IPS-18c (cell line): Measurements from ENCODE around the gene C16orf90.
"Not testable (repeated sequence)": the region's sequence is repeated elsewhere in the genome, so short reads cannot be mapped to it uniquely, and the experiment has no call there.

Experiments used
- H3K4me3 ChIP-seq: 2 replicates; pipeline ENCODE4 v1.7.0; 2013; ENCODE audit warnings: low read depth, mild to moderate bottlenecking, low read length, moderate library complexity; ENCODE audit not compliant: insufficient read depth
- H3K9me3 ChIP-seq: one replicate; pipeline ENCODE4 v1.6.1; 2013; ENCODE audit warnings: mild to moderate bottlenecking, low read length, moderate library complexity; ENCODE audit not compliant: control insufficient read depth, insufficient read depth

C16orf90 gene

DNA sequence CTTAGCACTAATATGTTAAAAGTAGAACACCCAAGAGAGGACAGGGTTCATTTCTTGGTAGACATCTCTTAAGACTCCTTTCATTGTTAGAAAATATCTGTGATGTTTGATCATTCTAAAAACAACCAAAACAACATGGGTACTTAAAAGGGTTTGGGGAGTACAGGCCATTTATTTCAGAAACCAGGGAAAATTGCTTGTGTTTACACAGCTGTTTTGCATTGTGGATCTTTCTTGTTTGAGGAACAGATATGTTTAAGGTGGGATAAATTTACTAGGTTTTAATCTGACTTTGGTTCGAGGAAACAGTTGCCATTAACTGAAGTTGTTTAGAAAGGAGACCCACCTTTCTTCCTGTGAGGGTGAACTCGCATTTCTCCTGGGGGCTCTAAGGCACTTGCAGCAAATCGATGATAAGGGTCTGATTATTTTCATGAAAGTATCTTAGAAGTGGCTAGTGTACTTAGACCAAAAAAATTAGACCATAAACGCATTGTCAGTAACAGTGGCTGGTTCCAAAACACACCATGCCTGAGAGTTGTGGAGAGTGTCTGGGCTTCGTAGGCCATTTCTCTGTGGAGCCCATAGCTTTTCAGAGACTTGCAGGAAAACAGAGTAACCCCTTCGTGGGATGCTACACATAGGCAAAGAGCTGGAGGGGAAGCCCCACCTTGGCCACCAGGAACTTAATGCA lies 23.1 kb upstream of the C16orf90 start:
- Histone ChIP-seq H3K9me3 (peaks cover 3% of the 10 kb centered on the region), H3K4me3 (no peak overlapping the region)

GRCh38 chr16:3515897-3516296 lies 20.6 kb upstream of the C16orf90 start:
- Histone ChIP-seq H3K4me3 (no peak overlapping the region), H3K9me3 (peaks cover 3% of the 10 kb centered on the region)

GRCh38 chr16:3514621-3515020 lies 19.3 kb upstream of the C16orf90 start:
- H3K4me3 ChIP-seq = no peak overlapping the region
- H3K9me3 ChIP-seq = peaks cover 3% of the 10 kb centered on the region

DNA sequence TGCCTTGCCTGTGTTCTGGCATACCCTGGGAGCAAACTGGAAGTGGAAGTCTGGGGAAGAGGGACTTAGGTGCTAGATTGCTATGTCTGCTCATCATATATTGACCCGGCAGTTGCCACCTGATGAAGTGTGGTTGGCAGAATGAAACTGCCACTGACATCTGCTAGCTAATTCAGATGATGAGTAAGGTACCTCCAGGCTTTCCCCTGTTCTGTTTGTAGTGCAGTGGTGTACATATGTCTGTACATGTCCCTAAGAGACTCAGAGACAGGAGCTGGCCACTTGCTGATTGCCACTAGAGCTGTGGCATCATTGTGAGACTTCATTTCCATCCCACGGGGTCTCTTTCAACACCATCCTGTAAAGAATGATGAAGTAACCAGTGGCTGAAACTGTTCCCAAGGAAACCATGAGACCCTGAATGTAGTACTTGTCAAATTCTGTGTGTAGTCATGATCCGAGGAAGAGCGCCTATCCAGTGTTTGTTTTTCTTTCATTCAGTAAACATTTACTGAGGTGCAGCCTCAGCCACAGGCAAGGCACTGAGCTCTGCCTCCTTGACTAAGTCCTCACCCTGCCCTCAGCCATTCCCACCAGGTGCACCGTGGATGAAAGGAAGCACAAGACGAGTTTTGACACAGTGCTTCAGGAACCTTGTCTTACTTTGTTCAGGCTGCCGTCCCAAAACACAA lies 18.7 kb upstream of the C16orf90 start:
- H3K4me3 ChIP-seq = no peak overlapping the region
- peaks cover 3% of the 10 kb centered on the region for H3K9me3 ChIP-seq

DNA sequence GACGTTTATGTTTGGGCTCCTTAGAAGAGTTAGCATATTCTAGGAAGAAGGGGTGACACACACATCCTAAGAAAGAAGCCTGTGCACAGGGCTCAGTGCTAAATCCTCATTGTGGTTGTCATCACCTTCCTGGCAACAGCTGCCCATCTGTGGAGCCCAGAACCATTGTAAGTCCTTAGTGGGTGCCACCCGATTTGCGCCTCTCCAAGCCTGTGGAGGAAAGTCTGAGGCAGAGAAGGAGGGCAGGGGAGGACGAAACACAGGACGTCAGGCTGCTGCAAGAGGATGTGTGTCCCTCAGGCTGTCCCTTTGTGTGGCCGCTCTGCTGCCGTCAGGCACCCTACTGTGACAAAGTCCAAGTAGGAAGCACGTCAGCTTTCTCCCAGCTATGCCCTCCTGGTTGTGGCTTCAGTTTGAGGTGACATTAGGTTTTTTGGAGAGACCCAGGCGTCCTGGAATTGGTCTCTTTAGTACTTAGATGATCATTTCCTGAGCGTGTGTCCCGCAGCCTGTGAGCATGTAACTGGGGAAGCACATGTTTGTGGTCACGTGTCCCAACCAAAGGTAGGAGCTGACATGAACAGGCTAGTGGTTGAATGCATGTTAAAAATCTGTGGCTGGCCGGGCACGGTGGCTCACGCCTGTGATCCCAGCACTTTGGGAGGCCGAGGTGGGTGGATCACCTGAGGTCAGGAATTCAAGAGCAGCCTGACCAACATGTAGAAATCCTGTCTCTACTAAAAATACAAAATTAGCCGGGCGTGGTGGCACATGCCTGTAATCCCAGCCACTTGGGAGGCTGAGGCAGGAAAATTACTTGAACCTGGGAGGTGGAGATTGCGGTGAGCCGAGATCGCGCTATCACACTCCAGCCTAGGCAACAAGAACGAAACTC lies 16.2 kb upstream of the C16orf90 start:
- no peak overlapping the region for H3K4me3 ChIP-seq
- H3K9me3 ChIP-seq = peaks cover 3% of the 10 kb centered on the region

DNA sequence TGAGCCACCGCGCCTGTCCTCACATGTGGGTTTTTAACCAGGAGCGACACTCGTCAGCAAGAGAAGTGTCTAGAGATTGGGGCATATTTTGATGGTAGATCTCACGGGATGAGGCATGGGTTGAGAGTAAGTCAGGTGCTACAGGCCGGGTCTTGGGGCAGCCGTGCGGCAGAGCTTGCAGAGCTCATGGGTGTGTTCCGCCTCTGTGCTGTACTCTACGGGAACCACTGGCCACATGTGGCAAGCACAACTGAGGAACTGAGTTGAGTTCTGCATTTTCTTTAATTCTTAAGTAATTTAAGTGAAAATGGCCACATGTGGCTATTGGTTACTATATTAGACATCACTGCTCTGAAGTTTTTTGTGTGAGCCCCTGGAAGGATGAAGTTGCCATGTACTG lies 15.1 kb upstream of the C16orf90 start:
- H3K4me3 ChIP-seq = no peak overlapping the region
- peaks cover 3% of the 10 kb centered on the region for H3K9me3 ChIP-seq

- Histone ChIP-seq H3K4me3 (no peak overlapping the region), H3K9me3 (peaks cover 3% of the 10 kb centered on the region)
Observed at GRCh38 chr16:3509470-3509928, 14.2 kb upstream of the C16orf90 start.

GRCh38 chr16:3508736-3509135 lies 13.4 kb upstream of the C16orf90 start:
- no peaks in the 10 kb centered on the region for H3K9me3 ChIP-seq
- H3K4me3 ChIP-seq = no peak overlapping the region

GRCh38 chr16:3503523-3503922 lies 8.2 kb upstream of the C16orf90 start:
- Histone ChIP-seq H3K9me3 (no peaks in the 10 kb centered on the region), H3K4me3 (no peak overlapping the region)

DNA sequence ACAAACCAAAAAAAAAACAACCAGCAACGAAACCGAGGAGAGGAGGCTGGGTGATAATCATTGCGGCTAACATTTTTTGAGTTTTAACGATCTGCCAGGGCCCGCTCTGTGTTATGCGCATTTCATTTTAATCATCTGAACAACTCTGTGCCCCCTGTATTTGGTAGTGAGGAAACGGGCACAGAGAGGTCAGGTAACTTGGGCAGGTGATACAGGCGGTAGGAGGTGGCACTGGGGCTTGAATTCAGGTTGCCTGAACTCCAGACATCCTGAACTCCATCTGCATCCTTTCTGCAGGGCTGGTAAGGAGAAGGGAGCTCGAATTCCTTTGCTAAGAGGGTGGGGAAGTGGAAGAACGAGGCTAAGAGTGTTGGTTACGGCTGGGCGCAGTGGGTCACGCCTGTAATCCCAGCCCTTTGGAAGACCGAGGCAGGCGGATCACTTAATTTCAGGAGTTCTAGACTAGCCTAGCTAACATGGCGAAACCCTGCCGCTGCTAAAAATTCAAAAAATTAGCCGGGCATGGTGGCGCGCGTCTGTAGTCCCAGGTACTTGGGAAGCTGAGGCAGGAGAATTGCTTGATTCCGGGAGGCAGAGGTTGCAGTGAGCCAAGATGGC lies 6.6 kb upstream of the C16orf90 start:
- Histone ChIP-seq H3K9me3 (no peaks in the 10 kb centered on the region), H3K4me3 (peak overlapping the region; percentile 75; the same call in 1 of the 2 replicates)

GRCh38 chr16:3501412-3501761 lies 6.1 kb upstream of the C16orf90 start:
- peak overlapping the region; percentile 75 for H3K4me3 ChIP-seq
- H3K9me3 ChIP-seq = not testable (repeated sequence)

DNA sequence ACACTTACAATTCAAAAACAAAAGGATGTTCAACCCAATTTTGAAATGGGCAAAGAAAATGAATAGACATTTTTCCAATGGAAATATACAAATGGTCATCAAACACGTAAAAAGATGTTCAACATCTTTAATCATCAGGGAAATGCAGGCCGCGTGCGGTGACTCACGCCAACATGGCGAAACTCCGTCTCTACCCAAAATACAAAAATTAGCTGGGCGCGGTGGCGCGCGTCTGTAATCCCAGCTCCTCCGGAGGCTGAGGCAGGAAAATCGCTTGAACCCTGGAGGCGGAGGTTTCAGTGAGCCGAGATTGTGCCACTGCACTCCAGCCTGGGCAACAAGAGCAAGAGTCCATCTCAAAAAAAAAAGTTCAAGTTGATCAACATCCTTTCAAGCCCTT lies 3.7 kb upstream of the C16orf90 start:
- no peaks in the 10 kb centered on the region for H3K9me3 ChIP-seq

DNA sequence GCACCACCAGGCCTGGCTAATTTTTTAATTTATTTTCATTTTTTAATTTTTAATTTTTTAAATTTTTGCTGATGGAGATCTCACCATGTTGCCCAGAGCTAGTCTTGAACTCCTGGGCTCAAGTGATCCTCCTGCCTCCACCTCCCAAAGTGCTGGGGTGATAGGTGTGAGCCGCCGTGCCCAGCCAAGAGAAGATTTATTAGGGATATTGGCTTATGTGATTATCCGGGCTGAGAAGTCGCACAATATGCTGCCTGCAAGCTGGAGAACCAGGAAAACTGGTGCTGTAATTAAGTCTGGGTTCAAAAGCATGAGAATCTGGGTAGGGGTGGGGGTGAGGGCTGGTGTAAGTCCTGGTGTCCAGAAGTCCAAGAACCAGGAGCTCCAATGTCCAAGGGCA lies 2.5 kb upstream of the C16orf90 start:
- Histone ChIP-seq H3K4me3 (no peak overlapping the region), H3K9me3 (no peaks in the 10 kb centered on the region)

More for the DNA sequence above, 3.7 kb upstream of the C16orf90 start:
- H3K4me3 ChIP-seq = no peak overlapping the region

GRCh38 chr16:3496386-3496785 lies 1.1 kb upstream of the C16orf90 start:
- H3K9me3 ChIP-seq = no peaks in the 10 kb centered on the region
- H3K4me3 ChIP-seq = no peak overlapping the region

DNA sequence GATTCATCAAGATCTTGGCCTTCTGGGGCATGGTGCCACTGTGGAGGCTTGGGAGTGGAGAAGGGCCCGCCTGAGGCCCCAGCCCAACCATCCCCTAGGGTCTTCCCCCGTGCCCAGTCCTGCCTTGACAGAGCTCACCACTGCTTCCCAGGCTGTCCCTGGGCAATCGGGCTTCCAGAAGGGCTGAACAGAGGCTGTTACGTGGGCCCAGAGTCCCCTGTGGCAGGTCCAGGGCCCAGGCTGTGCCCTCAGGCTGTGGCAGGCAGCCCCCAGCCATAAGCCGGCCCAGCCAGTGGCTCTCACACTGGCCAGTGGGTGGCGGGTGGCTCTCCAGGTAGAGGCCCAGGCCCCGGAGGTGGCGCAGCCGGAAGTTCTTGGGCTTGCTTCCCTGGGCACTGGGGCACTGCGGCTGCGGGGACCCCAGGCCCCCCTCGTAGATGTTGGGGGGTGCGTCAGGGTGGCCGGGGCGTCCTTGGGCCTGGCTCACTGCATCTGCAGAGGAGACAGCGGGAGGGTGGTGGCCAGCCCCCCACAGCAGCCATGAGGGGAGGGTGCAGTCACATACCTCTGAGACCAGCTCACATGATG lies 809 bp downstream of the C16orf90 start:
- H3K9me3 ChIP-seq = no peaks in the 10 kb centered on the region

DNA sequence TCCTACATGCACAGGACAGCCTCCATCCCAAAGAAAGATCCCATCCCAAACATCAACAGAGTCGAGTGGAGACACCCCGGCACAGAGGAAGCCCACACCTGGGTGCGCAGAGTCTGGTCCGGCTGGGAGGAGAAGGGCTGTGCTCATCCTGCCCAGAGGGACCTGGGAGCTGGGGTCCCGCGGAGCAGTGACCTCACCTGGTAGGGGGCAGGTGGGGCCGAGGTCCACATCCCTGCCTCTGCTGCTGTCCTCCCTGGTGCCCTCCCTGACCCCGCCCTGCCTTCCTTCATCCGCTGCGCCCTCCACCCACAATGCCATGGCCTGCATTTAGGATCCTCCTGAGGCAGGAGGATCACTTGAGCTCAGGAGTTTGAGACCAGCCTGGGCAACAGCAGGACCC lies 2.9 kb downstream of the C16orf90 start:
- Histone ChIP-seq H3K9me3 (no peaks in the 10 kb centered on the region), H3K4me3 (no peak overlapping the region)

More for the DNA sequence above, 809 bp downstream of the C16orf90 start:
- no peak overlapping the region for H3K4me3 ChIP-seq
